Measurements from ENCODE around the gene PIGU.
A peak's percentile ranks its signal among the peaks of the same experiment; 100 is the strongest.

The PIGU gene

DNA sequence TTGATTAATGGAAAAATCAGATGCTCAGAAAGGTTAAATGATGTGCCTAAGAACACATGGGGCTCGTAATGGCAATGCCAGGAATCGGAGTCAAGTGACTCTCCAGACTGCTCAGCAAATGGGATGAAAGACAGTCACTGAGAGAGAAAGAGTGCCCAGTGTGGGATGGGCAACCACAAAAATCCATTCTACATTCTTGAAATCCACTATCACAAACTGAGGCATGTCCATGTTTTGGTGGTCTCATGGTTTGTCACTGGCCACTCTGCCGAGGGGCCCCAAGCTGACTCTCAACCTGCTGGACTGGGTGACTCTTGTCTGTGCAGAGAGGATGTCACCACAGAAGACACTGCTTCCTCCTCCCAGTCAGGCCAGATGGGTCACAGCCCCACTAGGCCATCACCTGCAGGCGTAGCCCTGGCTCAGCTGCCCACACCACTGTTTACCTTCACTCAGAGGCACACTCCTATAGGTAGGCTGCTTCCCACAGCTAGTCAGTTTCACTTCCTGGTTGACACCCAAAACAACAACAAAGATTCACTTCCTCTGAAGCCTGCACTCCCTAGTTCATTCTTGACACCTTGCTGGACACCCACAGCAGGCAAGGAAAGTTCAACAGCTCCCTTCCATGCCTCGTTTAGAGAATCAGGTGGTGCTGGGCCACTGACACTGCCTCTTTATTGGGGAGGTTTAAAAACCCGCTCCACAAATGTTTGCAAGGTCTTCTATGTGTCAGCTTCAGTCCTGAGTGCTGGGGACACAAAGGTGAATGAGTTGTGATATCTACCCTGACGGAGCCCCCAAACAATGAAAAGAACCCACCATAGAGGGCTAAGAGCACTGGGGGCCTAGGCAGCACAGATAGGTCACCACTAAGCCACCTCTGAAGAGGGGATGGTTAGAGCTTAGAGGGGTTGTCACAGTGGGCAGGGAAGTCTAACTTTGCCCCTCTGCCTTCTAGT lies 96.6 kb downstream of the PIGU start:
- DNase-seq: no peak

DNA sequence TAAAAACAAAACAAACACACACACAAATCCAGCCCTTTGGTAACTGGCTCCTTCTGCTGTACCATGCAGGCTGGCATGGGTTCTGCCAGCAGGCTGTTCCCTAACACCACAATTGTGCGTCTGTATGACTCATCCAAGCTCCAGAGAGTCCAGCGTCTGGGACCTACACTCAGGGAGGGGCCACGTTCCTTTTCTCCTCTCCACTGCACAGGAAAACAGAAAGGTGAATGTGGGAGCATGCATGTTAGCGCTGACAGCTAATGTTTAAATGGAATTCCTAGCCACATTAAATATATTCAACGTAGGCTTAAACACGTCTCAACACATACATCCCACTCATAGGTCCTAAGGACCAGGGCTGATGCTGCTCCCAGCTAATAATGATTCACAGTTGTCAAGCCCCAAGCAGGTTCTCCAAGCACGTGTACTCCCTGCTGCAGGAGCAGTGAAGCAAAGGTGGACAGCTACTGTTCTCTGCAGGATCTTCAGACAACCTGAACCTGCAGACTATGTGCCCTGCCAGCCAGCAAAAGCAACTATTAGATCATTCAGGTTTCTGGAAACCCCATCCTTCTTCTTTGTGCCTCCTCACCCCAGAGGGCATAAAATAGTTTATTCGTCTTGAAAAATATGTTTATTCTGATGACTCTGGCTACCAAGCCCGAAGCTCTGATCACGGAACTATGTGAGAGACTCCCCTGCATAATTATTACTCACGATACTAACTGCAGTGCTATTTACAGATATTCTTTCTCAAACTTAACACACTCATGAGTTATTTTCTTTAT lies 97.5 kb downstream of the PIGU start:
- DNase-seq: peak in 52 of 58 donors; percentile 20 to 87 (median 62)

DNA sequence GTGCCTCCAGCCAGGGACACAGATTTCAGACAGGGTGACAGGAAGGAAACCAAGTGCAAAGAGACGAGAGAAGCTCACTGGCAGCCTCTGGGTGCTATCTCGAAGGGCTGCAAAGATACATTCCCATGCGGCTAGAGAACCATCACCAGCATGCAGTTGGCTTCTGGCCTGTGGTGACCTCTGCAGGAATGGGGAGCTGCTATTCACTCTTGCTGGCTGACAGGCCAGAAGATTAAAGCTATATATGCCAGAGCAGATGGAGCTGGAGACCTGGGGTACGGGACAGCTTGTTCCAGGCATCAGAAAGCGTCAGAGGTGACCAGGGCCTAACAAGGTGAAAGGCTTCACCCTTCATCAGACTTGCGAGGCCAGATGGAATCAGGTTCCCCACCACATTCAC lies 98.4 kb downstream of the PIGU start:
- peak in 8 of 58 donors; percentile 14 to 33 (median 20) for DNase-seq

DNA sequence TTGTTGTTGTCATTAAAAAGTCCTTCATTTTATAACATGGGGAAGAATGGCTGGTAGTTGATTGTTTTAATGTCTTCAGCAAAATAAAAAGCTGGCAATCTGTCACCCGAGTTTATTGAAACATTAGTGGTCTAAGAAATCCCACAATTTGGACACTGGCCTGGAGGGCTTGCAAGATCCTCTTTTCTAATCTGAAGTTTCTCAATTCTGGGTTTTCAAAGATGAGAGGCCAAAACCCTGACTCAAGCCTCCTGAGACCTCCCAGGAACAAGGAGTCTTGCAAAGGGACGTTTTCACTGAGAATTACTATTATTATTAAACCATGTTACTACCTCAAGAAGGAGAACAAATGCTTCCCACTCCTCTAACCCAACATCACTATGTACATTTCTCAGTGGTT lies 98.9 kb downstream of the PIGU start:
- no peak for DNase-seq

DNA sequence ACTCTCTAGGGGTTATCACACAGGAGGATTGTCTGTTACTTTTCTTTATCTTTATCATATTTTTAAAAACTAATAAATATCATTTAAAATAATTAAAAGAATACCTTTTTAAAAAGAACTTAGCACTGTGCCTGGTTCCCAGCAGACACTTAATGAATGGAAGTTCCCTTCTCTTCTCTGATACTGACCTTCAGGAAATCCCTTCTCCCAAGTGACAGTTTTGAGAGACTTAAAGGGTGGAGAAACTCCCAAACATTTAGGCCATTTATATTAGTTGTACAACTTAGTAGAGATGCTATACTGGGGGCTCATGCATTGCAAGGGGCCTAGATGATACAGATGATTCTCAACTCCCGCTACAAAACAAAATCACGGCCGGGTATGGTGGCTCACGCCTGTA lies 99.8 kb downstream of the PIGU start:
- no peak for DNase-seq

DNA sequence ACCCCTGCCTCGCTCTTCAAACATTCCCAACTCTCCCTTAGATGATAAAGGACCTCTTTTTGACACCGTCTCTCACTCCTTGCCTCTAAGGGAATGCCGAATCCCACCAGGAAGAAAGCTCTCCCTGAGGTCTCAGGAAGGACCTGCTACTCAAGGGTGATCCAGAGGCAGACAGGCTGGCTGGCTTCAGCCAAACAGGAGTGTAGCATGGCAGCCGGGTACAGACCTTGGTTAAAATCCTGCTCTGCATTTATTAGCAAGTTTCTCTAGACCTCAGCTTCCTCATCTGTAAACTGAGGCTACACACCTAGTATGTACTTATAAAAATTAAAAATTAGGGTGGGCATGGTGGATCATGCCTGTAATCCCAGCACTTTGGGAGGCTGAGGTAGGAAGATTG lies 101.1 kb downstream of the PIGU start:
- no peak for DNase-seq

DNA sequence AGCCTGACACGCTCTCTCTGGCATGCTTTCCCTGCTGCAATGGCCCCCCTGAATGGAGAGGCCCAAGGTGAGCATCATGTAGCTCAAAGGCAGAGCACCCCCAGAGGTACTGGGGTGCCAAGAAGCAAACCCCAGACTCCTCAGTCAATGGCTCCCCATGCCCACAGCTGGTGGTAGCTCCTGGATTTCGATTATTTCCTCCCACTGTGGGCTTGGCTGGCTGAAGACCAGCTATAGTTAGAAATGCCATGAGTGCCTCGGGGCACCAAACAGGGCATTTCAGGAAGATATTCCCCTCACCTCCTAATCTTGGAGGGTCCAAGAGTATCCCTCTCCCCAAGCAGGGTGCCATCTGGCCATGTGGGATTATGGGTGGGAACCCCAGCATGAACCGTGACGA lies 101.6 kb downstream of the PIGU start:
- no peak for DNase-seq

DNA sequence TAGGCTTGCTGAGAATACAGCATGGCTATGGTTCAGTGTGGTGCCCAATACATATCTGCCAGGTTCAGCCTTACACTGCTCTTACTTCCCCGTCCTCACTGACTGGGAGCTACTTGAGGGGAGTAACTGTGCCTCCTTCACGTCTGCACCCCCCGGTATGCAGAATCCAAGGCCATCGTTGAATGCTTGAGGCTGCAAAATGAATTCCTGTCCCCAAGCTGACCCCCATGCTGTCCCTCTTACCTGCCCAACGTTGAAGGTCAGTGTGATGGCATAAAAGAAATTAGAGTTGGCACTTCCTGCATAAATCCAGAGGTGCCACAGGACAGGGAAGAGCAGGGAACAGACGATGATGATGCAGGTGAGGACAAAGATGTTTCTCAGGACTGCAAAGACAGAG lies 102.0 kb downstream of the PIGU start:
- DNase-seq: no peak

DNA sequence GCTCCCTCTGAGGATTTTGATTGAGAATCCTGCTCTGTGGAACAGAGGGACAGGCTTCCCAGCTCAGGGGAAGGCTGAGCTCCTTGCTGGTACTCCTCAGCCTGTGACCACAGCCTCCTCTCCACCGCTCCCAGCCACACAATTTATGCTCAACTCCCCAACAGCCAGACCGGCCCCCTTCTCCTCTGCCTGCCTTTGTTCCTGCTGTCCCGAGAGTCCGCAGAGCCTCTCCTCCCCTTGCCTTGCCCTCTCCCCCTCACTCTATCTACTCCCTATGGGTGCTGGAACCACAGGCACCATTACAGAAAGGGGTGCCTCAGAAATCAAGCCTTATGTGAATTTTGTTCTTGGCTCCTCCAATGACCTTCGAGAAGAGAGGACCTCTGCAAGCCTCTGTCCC lies 102.5 kb downstream of the PIGU start:
- DNase-seq: no peak

DNA sequence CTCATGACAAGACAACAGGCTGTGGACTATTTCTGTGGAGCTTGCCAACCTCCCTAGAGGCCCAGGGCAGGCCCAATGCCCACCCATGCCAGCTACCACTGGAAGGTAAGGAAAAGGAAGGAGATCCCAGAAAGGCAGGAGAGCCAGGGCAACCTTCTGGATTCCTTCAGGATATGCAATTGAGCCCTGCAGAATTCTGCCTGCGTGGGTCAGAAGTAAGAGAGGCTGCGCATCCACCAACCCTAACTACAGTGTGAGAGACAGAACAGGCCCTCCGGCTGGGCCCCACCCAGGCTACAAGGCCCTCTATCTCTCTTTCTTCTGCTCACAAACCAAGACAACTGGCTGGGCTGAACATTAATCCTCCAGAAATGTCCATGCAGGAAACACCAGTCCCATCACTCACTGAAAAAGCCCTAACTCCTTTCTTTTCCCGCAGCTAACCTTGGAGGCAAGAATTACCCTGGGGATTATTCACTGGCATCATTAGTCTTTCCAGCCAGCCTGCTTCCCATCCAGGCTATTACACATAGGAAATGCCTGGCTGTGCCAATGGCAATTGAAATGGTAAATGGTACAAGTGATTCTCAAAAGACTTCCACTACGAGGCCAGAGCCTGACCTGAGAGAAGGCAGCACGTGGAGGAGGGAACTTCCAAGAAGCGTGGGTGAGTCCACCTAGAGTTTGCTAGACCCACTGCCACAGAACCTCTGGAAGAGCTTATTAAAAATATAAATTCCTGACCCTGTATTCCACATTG lies 103.2 kb downstream of the PIGU start:
- DNase-seq: no peak

DNA sequence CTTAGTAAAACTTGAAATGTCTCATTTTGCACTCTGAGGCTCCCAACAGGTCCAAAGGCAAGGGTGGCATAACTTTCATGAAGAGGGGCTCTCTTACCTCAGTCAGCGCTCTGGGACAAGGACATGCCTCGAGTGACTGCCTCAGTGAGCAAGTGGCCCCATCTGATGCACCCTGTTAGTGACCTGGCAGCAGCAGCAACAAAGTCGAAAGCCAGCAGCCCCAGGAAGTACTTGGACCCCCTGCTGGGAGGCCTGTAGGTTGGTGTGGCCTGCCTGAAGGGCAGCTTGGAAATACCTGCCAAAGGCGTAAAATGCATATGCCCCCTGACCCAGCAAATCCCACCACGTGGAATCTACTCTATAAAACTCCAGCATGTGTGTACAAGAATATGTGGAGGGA lies 105.1 kb downstream of the PIGU start:
- no peak for DNase-seq

DNA sequence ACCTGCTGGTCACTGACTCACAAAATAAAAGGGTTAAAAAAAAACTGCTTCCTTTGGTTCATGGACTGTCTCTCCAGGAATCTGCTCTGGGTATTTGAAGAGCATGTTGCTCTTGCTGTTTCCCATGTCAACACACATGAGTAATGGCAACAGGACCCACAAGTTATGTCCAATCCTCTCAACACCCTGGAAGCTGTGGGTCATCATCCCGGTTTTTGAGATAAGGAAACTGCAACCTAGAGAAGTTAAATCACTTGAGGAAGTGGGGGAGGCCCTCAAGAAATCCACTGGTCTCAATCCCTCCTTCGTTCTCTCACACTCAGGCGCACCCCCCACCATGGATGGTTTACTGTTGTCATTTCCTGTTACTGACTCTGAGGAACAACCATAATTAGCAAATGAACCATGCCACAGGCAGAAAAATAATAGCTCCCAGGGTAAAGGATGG lies 106.0 kb downstream of the PIGU start:
- no peak for DNase-seq

DNA sequence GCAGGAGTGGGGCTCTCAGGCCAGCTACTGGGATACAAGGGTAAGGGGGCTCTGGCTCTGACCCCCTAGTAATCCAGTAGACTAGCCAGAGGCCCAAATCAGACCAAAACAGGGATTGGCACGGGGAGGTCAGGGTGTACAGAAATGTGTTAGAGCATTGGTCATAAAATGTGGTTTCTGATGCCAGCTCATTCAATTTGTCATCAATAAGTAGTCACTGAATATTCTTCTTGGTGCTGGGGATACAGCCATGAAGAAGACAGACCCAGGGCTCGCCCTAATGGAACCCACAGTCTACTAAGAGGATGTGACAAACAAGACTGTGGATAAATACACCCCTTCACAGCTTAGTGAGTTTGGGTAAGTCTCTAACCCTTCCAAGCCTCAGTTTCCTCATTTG lies 107.3 kb downstream of the PIGU start:
- no peak for DNase-seq

DNA sequence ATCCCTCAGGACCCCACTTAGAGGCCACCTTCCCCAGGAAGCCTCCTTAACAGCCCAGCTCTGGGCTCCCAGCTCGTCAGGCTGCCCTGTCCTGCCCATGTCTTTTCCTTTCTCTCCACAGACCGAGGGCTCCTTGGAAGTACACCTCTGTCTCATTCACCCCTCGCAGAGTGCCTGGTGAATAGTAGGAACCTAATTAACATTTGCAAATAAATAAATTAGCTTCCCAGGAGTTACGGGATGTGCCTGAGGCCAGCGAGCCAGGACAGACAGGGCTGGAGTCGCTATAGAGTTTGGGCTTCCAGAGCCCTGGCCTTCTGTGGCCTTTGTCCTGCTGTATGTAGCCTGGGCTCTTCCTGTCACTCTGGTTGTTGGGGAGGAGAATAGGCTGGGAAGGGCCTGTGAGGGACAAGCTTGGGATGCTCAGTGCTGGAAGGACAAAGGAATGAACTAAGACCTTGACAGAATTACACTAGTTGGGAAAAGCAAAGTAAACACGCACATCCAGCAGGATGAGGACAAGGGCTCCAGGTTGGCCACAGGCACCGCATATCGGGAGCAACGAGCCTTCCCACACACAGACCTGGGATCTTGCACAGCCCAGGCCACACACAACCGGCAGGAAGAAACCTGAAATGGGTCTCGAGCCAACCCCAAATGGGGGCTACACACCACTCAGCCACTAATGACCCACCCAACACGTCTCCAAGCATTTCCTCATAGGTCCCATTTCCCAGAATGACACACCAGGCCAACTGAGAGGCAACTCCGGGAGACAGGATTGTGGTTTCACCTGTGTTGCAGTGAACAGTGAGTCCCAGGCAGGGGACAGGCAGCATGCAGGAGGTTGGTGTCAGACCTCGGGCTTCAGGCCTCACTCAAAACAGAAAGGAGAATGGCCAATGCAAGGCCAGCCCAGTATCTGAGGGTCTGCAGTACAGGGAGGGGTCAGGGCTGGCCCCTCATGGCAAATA lies 108.7 kb downstream of the PIGU start:
- DNase-seq: no peak

DNA sequence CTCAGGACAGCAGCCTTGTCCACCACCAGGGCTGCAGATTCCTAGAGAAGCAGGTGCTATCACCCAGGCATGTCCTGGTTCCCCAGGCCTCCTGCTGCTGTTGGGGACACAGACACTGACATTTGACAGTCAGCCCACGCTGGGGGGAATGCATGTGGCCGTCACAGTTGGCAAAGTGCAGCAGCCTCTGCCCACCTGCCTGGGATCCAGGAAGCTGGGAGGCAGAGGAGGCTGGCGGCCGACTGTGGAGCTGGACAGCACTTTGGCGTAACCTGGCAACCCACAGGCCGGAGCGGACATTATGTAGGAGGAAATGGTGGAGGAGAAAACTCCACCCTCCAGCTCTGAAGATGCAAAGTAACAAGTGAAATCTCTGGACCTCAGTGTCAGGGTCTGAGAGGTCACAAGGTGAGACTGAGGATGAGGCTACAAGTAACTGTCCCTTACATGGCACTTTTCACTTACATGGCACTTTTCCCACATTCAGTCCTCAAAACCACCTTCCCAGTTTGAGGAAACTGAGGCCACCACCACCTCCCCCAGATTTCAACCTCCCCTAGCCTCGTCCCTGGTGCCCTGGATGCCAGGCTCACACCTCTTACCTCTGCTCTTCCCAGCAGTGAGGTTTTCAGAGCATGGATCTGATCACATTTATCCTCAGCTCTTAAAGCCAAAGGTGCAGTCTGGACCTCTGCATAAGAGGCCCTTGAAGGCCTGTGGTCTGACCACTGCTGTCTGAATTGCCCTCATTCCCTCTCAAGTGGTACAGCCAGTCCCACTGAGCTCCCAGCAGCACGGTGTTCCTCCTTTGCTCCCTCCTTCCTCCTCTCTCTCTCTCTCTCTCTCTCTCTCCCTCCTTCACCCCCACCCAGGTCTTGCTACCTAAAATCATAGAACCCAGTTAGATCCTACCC lies 109.7 kb downstream of the PIGU start:
- DNase-seq: no peak

DNA sequence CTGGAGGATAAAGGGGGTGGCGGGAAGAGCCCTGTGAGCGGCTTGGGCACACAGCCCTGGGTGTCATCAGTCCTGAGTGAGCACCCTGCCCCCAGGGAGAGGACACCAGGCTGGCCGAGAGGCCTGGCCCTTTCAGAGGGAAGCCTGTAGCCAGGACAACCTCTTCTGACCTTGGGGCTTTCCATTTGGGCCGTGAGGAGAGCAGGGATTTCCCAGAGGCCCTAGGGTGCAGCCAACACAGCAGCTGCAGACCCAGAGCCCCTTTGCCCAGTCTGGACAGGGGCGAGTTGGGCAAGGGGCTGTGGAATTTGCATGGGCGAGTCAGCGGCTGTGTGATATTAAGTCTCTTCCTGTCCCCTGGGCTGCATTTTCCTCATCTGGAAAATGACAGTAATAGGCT lies 112.1 kb downstream of the PIGU start:
- DNase-seq: no peak

DNA sequence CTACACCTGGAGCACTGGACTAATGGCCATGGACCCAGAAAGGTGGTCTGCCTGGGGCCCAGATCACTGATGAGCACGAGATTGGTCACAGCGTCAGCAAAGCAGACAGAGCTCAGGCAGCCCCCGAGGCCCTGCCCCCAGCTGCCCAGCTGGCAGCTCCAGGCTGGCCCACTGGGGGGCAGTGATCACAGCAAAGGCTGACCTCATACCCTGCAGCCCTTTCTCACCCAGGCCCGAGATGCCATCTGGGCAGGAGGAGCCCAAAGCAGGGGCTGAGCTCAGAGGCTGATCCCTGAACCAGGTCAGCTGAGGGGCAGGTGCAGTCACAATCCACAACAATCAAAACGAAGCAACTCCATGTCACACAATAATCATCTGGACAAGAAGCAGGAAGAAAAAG lies 114.3 kb downstream of the PIGU start:
- DNase-seq: peak in 22 of 58 donors; percentile 4 to 46 (median 16)

DNA sequence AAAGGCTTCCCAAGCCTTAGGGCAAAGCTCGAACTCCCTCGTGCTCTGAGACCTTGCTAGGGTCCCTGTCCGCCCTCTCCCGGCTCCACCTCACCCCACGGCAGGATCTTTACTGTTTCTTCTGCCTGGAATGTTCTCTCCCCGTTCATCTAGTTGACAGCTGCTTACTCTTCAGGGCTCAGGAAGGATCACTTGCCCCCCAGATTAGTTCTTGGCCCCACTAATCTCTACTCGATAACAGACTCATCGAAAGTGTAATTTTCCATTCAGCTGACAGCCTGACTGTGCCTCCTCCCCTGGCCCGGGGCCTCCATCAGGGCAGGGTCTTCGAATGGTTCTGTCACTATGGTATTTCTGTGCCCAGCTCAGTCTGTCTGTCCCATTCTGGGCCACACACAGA lies 115.2 kb downstream of the PIGU start:
- DNase-seq: no peak

DNA sequence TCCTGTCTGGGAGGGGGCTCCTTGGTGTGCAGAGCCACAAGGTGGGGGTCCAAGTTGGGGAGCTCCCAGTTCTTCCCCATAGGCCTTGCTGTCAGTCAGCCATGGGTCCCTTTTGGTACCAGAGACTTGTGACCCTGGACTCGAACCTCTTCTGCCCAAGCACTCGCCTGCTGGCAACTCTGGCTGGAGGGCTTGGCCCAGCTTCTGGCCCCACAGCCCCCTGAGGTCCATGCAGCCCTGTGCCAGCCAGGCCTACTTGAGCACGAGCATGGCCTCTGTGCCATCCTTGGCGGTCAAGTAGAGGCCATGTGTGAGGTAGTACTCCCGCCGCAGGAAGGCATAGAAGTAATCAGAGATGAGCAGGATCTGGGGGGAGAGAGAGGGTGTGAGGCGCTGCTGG lies 116.3 kb downstream of the PIGU start:
- peak in 4 of 58 donors; percentile 29 to 55 (median 50) for DNase-seq

Data from anterior cingulate cortex (tissue), 58 donors.